BLaER1 (cell line): ENCODE measurements around the gene DHRSX.
"Not testable (repeated sequence)": the region's sequence is repeated elsewhere in the genome, so short reads cannot be mapped to it uniquely, and the experiment has no call there.

Experiments used
- H3K27ac ChIP-seq: shearing (Covaris generic); formaldehyde crosslinking; 2 replicates; pipeline ENCODE4 v1.8.1; 2022
- H3K27me3 ChIP-seq: shearing (Covaris generic); formaldehyde crosslinking; 2 replicates; pipeline ENCODE4 v1.8.1; 2022
- H3K36me3 ChIP-seq: shearing (Covaris generic); formaldehyde crosslinking; 2 replicates; pipeline ENCODE4 v1.8.1; 2022
- H3K4me1 ChIP-seq: shearing (Covaris generic); formaldehyde crosslinking; 2 replicates; pipeline ENCODE4 v1.8.1; 2022
- H3K4me2 ChIP-seq: shearing (Covaris generic); formaldehyde crosslinking; 2 replicates; pipeline ENCODE4 v1.8.1; 2022
- H3K4me3 ChIP-seq: shearing (Covaris generic); formaldehyde crosslinking; 2 replicates; pipeline ENCODE4 v1.8.1; 2022
- H3K9ac ChIP-seq: shearing (Covaris generic); formaldehyde crosslinking; 2 replicates; pipeline ENCODE4 v1.8.1; 2022
- H3K9me3 ChIP-seq: shearing (Covaris generic); formaldehyde crosslinking; 2 replicates; pipeline ENCODE4 v1.8.1; 2022
- H4K20me1 ChIP-seq: shearing (Covaris generic); formaldehyde crosslinking; 2 replicates; pipeline ENCODE4 v1.8.1; 2022
- Cebpa-rat ChIP-seq: shearing (Covaris generic); IDR thresholded peaks from 2 replicates; pipeline ENCODE4 v1.8.1; 2022

The DHRSX gene

DNA sequence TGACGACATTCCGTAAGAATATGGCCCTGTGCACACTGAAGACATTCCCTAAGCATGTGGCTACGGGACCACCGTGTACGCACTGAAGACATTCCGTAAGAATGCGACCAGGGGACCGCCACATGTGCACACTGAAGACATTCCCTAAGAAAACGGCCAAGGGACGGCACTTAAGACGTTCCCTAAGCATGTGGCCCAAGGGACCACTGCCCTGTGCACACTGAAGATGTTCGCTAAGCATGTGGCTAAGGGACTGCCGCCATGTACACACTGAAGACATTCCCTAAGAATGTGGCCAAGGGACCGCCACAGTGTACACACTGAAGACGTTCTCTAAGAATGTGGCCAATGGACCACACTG is 21.4 kb downstream of the DHRSX start:
- no peak overlapping the region for H3K27ac ChIP-seq
- no peak overlapping the region for H3K4me3 ChIP-seq
- peaks cover 81% of the 10 kb centered on the region for H3K36me3 ChIP-seq
- peaks cover 9% of the 10 kb centered on the region for H3K9me3 ChIP-seq
- peaks cover 95% of the 10 kb centered on the region for H4K20me1 ChIP-seq
- H3K4me2 ChIP-seq, result no peak overlapping the region
- H3K4me1 ChIP-seq, result peaks cover 15% of the 10 kb centered on the region
- H3K27me3 ChIP-seq, result no peaks in the 10 kb centered on the region
- no peak overlapping the region for H3K9ac ChIP-seq
- no peak for TF ChIP-seq Cebpa-rat

DNA sequence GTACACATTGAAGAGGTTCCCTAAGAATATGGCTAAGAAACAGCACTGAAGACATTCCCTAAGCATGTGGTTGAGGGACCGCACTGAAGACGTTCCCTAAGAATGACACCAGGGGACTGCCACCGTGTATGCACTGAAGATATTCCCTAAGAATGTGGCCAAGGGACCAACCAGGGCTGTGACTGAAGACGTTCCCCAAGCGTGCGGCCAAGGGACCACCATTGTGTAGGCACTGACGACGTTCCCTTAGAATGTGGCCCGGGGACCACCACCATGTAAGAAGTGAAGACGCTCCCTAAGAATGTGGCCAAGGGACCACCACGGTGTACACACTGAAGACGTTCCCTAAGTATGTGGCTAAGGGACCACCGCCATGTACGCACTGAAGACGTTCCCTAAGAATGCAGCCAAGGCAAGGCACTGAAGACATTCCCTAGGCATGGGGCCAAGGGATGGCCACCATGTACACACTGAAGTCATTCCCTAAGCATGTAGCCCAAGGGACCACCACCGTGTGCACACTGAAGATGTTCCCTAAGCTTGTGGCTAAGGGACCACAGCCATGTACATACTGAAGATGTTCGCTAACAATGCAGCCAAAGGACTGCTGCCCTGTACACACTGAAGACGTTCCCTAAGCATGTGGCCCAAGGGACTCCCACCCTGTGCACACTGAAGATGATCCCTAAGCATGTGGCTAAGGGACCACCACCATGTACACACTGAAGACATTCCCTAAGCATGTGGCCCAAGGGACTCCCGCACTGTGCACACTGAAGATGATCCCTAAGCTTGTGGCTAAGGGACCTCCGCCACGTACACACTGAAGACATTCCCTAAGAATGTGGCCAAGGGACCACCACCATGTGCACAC is 22.0 kb downstream of the DHRSX start:
- H3K27ac ChIP-seq, result no peak overlapping the region

GRCh38 chrX:2477313-2477712 is 23.5 kb downstream of the DHRSX start:
- peaks cover 73% of the 10 kb centered on the region for H3K36me3 ChIP-seq
- H3K27me3 ChIP-seq, H3K4me2 ChIP-seq, H3K4me3 ChIP-seq, H3K9ac ChIP-seq, H3K4me1 ChIP-seq, H3K9me3 ChIP-seq, H3K27ac ChIP-seq: not testable (repeated sequence)
- peaks cover 91% of the 10 kb centered on the region for H4K20me1 ChIP-seq

More for the DNA sequence above, 22.0 kb downstream of the DHRSX start:
- Histone ChIP-seq H3K36me3 (peaks cover 75% of the 10 kb centered on the region), H3K9me3 (peaks cover 9% of the 10 kb centered on the region), H3K27me3 (no peaks in the 10 kb centered on the region), H3K4me1 (peaks cover 10% of the 10 kb centered on the region), H3K4me3 (no peak overlapping the region), H4K20me1 (peaks cover 95% of the 10 kb centered on the region), H3K4me2 (no peak overlapping the region), H3K9ac (no peak overlapping the region)
- no peak for TF ChIP-seq Cebpa-rat

DNA sequence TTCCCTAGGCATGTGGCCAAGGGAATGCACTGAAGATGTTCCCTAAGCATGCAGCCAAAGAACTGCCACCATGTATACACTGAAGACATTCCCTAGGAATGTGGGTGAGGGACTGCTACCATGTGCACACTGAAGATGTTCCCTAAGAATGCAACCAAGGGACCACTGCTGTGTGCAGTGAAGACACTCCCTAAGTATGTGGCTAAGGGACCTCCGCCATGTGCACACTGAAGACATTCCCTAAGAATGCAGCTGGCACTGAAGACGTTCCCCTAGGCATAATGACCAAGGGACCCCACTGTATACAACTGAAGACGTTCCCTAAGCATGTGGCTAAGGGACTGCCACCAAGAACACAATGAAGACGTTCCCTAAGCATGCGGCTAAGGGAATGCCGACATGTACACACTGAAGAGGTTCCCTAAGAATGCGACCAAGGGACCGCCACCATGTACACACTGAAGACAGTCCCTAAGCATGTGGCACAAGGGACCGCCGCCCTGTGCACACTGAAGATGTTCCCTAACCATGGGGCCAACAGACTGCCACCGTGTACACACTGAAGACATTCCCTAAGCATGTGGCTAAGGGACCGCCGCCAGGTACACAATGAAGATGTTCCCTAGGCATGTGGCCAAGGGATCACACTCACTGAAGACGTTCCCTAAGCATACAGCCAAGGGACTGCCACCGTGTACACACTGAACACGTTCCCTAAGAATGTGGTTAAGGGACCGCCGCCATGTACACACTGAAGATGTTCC is 25.6 kb downstream of the DHRSX start:
- no peak overlapping the region for H3K4me2 ChIP-seq
- no peak overlapping the region for H3K27ac ChIP-seq
- no peak overlapping the region for H3K9ac ChIP-seq
- no peak for TF ChIP-seq Cebpa-rat
- no peaks in the 10 kb centered on the region for H3K4me1 ChIP-seq
- no peak overlapping the region for H3K4me3 ChIP-seq
- peaks cover 93% of the 10 kb centered on the region for H4K20me1 ChIP-seq
- peaks cover 77% of the 10 kb centered on the region for H3K36me3 ChIP-seq
- H3K9me3 ChIP-seq, result peaks cover 7% of the 10 kb centered on the region
- H3K27me3 ChIP-seq, result no peaks in the 10 kb centered on the region

DNA sequence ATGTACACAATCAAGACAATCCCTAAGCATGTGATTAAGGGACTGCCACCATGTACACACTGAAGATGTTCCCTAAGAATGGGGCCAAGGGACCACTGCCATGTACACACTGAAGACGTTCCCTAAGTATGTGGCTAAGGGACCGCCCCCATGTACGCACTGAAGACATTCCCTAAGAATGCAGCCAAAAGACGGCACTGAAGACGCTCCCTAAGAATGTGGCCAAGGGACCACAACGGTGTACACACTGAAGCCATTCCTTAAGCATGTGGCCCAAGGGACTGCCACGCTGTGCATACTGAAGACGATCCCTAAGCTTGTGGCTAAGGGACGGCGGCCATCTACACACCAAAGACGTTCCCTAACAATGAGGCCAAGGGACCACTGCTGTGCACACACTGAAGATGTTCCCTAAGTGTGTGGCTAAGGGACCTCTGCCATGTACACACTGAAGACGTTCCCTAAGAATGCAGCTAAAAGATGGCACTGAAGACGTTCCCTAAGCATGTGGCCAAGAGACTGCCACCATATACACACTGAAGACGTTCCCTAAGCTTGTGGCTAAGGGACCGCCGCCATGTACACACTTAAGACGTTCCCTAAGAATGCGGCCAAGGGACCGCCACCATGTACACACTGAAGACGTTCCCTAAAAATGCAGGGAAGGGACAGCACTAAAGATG is 26.4 kb downstream of the DHRSX start:
- H3K4me1 ChIP-seq, result no peaks in the 10 kb centered on the region

GRCh38 chrX:2473064-2473463 is 27.7 kb downstream of the DHRSX start:
- Histone ChIP-seq H3K9me3 (peaks cover 13% of the 10 kb centered on the region; the same call in 1 of the 2 replicates), H4K20me1 (peaks cover 94% of the 10 kb centered on the region)

More for the DNA sequence above, 26.4 kb downstream of the DHRSX start:
- Histone ChIP-seq H3K4me3 (no peak overlapping the region), H4K20me1 (peaks cover 94% of the 10 kb centered on the region), H3K27me3 (no peaks in the 10 kb centered on the region), H3K9me3 (peaks cover 10% of the 10 kb centered on the region; the same call in 1 of the 2 replicates), H3K36me3 (peaks cover 77% of the 10 kb centered on the region), H3K4me2 (no peak overlapping the region), H3K27ac (no peak overlapping the region), H3K9ac (no peak overlapping the region)
- TF ChIP-seq Cebpa-rat, result no peak

GRCh38 chrX:2471641-2472040 is 29.1 kb downstream of the DHRSX start:
- Histone ChIP-seq H3K27ac (no peak overlapping the region), H3K9ac (no peak overlapping the region), H3K4me2 (no peak overlapping the region), H3K27me3 (no peaks in the 10 kb centered on the region), H3K4me1 (no peaks in the 10 kb centered on the region), H4K20me1 (peaks cover 94% of the 10 kb centered on the region), H3K9me3 (peaks cover 13% of the 10 kb centered on the region; the same call in 1 of the 2 replicates), H3K36me3 (peaks cover 69% of the 10 kb centered on the region), H3K4me3 (no peak overlapping the region)
- TF ChIP-seq Cebpa-rat, result no peak

More at GRCh38 chrX:2473064-2473463, 27.7 kb downstream of the DHRSX start:
- not testable (repeated sequence) for H3K9ac ChIP-seq, H3K27me3 ChIP-seq, H3K27ac ChIP-seq, H3K4me1 ChIP-seq, H3K4me2 ChIP-seq, H3K4me3 ChIP-seq
- H3K36me3 ChIP-seq, result peaks cover 76% of the 10 kb centered on the region

- Histone ChIP-seq H3K36me3 (peaks cover 68% of the 10 kb centered on the region), H4K20me1 (peaks cover 94% of the 10 kb centered on the region)
- H3K4me1 ChIP-seq, result not testable (repeated sequence)
Observed at GRCh38 chrX:2471126-2471525, 29.6 kb downstream of the DHRSX start.

DNA sequence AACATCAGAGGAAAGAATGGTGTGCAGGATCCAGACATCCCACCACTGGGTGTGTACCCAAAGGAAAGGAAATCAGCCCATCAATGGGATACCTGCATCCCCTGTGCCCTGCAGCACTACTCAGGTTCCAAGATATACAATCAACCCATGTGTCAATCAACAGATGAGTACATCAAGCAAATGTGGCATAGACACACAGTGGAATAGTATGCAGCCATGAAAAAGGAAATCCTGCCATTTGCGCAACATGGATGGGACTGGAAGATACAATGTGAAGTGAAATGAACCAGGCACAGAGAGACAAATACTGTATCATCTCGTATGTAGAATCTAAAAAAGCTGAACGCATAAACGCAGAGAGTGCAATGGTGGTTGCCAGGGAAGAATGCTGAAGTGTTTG is 30.9 kb downstream of the DHRSX start:
- H3K4me1 ChIP-seq, H3K27me3 ChIP-seq, H3K27ac ChIP-seq, H3K9ac ChIP-seq, H3K4me3 ChIP-seq, H3K4me2 ChIP-seq: not testable (repeated sequence)
- Histone ChIP-seq H4K20me1 (peaks cover 94% of the 10 kb centered on the region), H3K9me3 (peaks cover 20% of the 10 kb centered on the region; the same call in 1 of the 2 replicates), H3K36me3 (peaks cover 66% of the 10 kb centered on the region)

More at GRCh38 chrX:2471126-2471525, 29.6 kb downstream of the DHRSX start:
- not testable (repeated sequence) for H3K27me3 ChIP-seq, H3K9ac ChIP-seq, H3K4me3 ChIP-seq, H3K27ac ChIP-seq, H3K4me2 ChIP-seq
- H3K9me3 ChIP-seq, result peaks cover 16% of the 10 kb centered on the region; the same call in 1 of the 2 replicates
